CD14-positive monocyte (primary cell): ENCODE measurements around the gene TEC. TPM values are rescaled to one million over a fixed set of nuclear protein-coding genes. Genes with fewer than 3 reads are reported as not detected.
"Not testable (repeated sequence)": the region's sequence is repeated elsewhere in the genome, so short reads cannot be mapped to it uniquely, and the experiment has no call there.

ENCODE experiments used
- DNase-seq, 3 donors: peaks; one replicate each; pipeline ENCODE4 v3.0.0-alpha.2; 2011 to 2022
- H2AFZ ChIP-seq: 2 replicates; pipeline ENCODE4 v1.6.0; 2012; ENCODE audit warnings: mild to moderate bottlenecking, low read depth, low read length, inconsistent platforms; ENCODE audit not compliant: insufficient read depth, poor library complexity, severe bottlenecking
- H3K27ac ChIP-seq, 2 donors: 1 replicate in 1 of 2; 2 replicates in 1 of 2; pipeline ENCODE4 v1.5.1; 2012 to 2013; ENCODE audit warnings: low read length in 2 of 2, control low read depth in 1 of 2, inconsistent platforms in 1 of 2, low read depth in 1 of 2, mild to moderate bottlenecking in 1 of 2
- H3K27me3 ChIP-seq, 2 donors: one replicate each; pipeline versions ENCODE4 v1.6.0 to v1.6.1; 2011 to 2013; ENCODE audit warnings: low read length in 2 of 2; ENCODE audit not compliant: control insufficient read depth in 2 of 2, insufficient read depth in 2 of 2
- H3K36me3 ChIP-seq, 2 donors: replicated peaks in 1 of 2; 1 replicate in 1 of 2; 2 replicates in 1 of 2; pipeline versions ENCODE4 v1.5.1 to v1.6.1; 2012 to 2013; ENCODE audit warnings: low read length in 2 of 2, control low read depth in 1 of 2, inconsistent platforms in 1 of 2, mild to moderate bottlenecking in 1 of 2; ENCODE audit not compliant: insufficient read depth in 2 of 2, control insufficient read depth in 1 of 2
- H3K4me1 ChIP-seq, 2 donors: 1 replicate in 1 of 2; 2 replicates in 1 of 2; pipeline versions ENCODE4 v1.5.1 to v1.6.1; 2012 to 2013; ENCODE audit warnings: low read length in 2 of 2, control low read depth in 1 of 2, inconsistent platforms in 1 of 2, mild to moderate bottlenecking in 1 of 2, moderate library complexity in 1 of 2; ENCODE audit not compliant: insufficient read depth in 2 of 2, control insufficient read depth in 1 of 2
- H3K4me2 ChIP-seq: replicated peaks from 2 replicates; pipeline ENCODE3; 2012; ENCODE audit warnings: low read length, moderate library complexity, mild to moderate bottlenecking; ENCODE audit not compliant: poor library complexity, severe bottlenecking; ENCODE audit errors: extremely low read depth
- H3K4me3 ChIP-seq, 3 experiments: fragments of 200-600 bp in 1 of 3; sonication (generic) in 1 of 3; replicated peaks in 1 of 3; 1 replicate in 2 of 3; 2 replicates in 1 of 3; pipeline ENCODE4 v1.5.1; 2011 to 2013; ENCODE audit warnings: low read length in 3 of 3, mild to moderate bottlenecking in 3 of 3, control low read depth in 2 of 3, low read depth in 2 of 3, inconsistent platforms in 1 of 3, moderate library complexity in 1 of 3
- H3K79me2 ChIP-seq: 2 replicates; pipeline ENCODE4 v1.6.0; 2012; ENCODE audit warnings: mild to moderate bottlenecking, control low read depth, inconsistent platforms, low read length, moderate library complexity; ENCODE audit not compliant: insufficient read depth
- H3K9ac ChIP-seq: 2 replicates; pipeline ENCODE4 v1.6.0; 2017; ENCODE audit warnings: low read length, mild to moderate bottlenecking; ENCODE audit not compliant: insufficient read depth, poor library complexity, severe bottlenecking
- H3K9me3 ChIP-seq, 2 donors: replicated peaks in 1 of 2; 1 replicate in 1 of 2; 2 replicates in 1 of 2; pipeline versions ENCODE4 v1.5.1 to v1.6.1; 2012 to 2013; ENCODE audit warnings: low read length in 2 of 2, control low read depth in 1 of 2; ENCODE audit not compliant: control insufficient read depth in 1 of 2, insufficient read depth in 1 of 2
- H4K20me1 ChIP-seq: 2 replicates; pipeline ENCODE4 v1.6.0; 2012; ENCODE audit warnings: mild to moderate bottlenecking, low read length, control low read depth, moderate library complexity; ENCODE audit not compliant: insufficient read depth
- H3K27ac Mint-ChIP-seq, 7 donors: one replicate each; pipeline ENCODE4 v1.8.0; 2020; ENCODE audit warnings: mild to moderate bottlenecking in 7 of 7, mixed read lengths in 7 of 7, moderate library complexity in 6 of 7, inconsistent platforms in 2 of 7
- H3K27me3 Mint-ChIP-seq, 3 donors: one replicate each; pipeline ENCODE4 v1.8.0; 2021 to 2022; ENCODE audit warnings: low read depth in 3 of 3, mild to moderate bottlenecking in 3 of 3, mixed read lengths in 3 of 3, moderate library complexity in 3 of 3, inconsistent platforms in 1 of 3
- H3K36me3 Mint-ChIP-seq, 2 donors: one replicate each; pipeline ENCODE4 v1.8.0; 2020; ENCODE audit warnings: mixed read lengths in 2 of 2, inconsistent platforms in 1 of 2, mild to moderate bottlenecking in 1 of 2
- H3K4me1 Mint-ChIP-seq: one replicate; pipeline ENCODE4 v1.8.0; 2020; ENCODE audit warnings: mild to moderate bottlenecking, mixed read lengths
- H3K4me3 Mint-ChIP-seq, 2 donors: one replicate each; pipeline ENCODE4 v1.8.0; 2020; ENCODE audit warnings: mild to moderate bottlenecking in 2 of 2, mixed read lengths in 2 of 2, moderate library complexity in 1 of 2
- H3K9me3 Mint-ChIP-seq, 7 donors: one replicate each; pipeline ENCODE4 v1.8.0; 2020 to 2022; ENCODE audit warnings: mixed read lengths in 7 of 7, mild to moderate bottlenecking in 6 of 7, moderate library complexity in 6 of 7, inconsistent platforms in 2 of 7
- WGBS: methylation state at CpG from one replicate; pipeline ENCODE4 v1.1.5; 2013; ENCODE audit warnings: missing lambda C conversion rate; ENCODE audit not compliant: insufficient coverage; 5-methylcytosine and 5-hydroxymethylcytosine counted together
- intact Hi-C, 2 donors: fragments of 100-400 bp; cut with micrococcal nuclease; formaldehyde crosslinking; loops; one replicate each; pipeline versions ENCODE4 v1.15.0 to v1.15.1; 2023
- polyA plus RNA-seq, 3 donors: library from polyadenylated mRNA; depleted of rRNA in 1 of 3; unstranded in 2 of 3; stranded (reverse) in 1 of 3; fragments of 300-500 nt in 2 of 3; fragments of >200 nt in 1 of 3; fragmentation: Illumina TruSeq in 2 of 3; gene quantifications; 1 replicate in 2 of 3; 2 replicates in 1 of 3; pipeline ENCODE4 v1.2.3, GENCODE V29; 2012 to 2021
- TF ChIP-seq, protein P1 (sequence below): fragments of 200-600 bp; IDR thresholded peaks from one replicate; pipeline ENCODE4 v1.8.0; 2022; ENCODE audit warnings: antibody characterized with exemption, mild to moderate bottlenecking

Gene TEC
- polyA plus RNA-seq, 3 donors = 0.30 to 2.5 (median 0.73) TPM

DNA sequence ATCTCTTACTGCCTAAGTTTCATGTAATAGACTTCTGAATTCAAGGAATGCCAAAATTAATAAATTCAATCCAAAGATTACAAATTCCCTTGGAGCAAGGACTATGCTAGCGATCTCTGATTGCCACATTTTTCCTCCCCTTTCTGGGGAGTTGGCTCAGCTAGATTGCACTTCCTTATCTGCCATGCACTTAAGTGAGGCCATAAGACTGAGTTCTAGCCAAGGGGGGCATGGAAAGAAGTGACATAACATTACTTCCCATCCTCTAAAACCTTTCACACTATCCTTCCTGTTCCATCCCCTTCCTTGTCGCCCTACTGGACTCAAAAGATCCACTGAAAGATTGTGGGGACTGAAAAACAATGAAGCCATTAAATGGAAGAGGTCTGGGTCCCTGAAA, 81.8 kb downstream of the TEC start:
- intact Hi-C loops = no loop called here
- WGBS = no CpG with 5 or more reads among the region's 2 CpGs
- Histone ChIP-seq H3K79me2 (peaks cover 14% of the 10 kb centered on the region), H3K4me1 (peaks cover 7 to 12% of the 10 kb centered on the region in 2 donors), H3K9ac (no peak overlapping the region), H3K27me3 (no peaks in the 10 kb centered on the region), H3K36me3 (no peaks in the 10 kb centered on the region), H3K9me3 (no peaks in the 10 kb centered on the region), H3K4me2 (peak overlapping the region; percentile 10), H3K4me3 (no peak overlapping the region), H3K27ac (no peak overlapping the region), H2AFZ (no peak overlapping the region), H4K20me1 (no peaks in the 10 kb centered on the region)
- peak in 2 of 3 donors; percentile 22 to 24 for DNase-seq
- Mint-ChIP-seq H3K4me1 (peaks cover 10% of the 10 kb centered on the region), H3K27me3 (peaks cover 0 to 3% (median 3%) of the 10 kb centered on the region in 3 donors), H3K36me3 (peaks cover 2 to 5% of the 10 kb centered on the region in 2 donors), H3K9me3 (peaks cover 0 to 3% (median 0%) of the 10 kb centered on the region in 7 donors), H3K27ac (peak overlapping the region in 4 of 7 donors; percentile 2 to 74 (median 24)), H3K4me3 (peak overlapping the region in 1 of 2 donors; percentile 46)
- TF ChIP-seq, protein P1, sequence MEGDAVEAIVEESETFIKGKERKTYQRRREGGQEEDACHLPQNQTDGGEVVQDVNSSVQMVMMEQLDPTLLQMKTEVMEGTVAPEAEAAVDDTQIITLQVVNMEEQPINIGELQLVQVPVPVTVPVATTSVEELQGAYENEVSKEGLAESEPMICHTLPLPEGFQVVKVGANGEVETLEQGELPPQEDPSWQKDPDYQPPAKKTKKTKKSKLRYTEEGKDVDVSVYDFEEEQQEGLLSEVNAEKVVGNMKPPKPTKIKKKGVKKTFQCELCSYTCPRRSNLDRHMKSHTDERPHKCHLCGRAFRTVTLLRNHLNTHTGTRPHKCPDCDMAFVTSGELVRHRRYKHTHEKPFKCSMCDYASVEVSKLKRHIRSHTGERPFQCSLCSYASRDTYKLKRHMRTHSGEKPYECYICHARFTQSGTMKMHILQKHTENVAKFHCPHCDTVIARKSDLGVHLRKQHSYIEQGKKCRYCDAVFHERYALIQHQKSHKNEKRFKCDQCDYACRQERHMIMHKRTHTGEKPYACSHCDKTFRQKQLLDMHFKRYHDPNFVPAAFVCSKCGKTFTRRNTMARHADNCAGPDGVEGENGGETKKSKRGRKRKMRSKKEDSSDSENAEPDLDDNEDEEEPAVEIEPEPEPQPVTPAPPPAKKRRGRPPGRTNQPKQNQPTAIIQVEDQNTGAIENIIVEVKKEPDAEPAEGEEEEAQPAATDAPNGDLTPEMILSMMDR = no peak

DNA sequence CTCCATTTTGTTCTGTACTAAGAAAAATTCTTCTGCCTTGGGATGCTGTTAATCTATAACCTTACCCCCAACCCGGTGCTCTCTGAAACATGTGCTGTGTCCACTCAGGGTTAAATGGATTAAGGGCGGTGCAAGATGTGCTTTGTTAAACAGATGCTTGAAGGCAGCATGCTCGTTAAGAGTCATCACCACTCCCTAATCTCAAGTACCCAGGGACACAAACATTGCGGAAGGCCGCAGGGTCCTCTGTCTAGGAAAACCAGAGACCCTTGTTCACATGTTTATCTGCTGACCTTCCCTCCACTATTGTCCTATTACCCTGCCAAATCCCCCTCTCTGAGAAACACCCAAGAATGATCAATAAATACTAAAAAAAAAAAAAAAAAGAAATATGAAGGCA, 82.6 kb downstream of the TEC start:
- H3K27ac Mint-ChIP-seq, intact Hi-C loops, H3K36me3 ChIP-seq, H4K20me1 ChIP-seq, H3K9ac ChIP-seq, H3K9me3 Mint-ChIP-seq, H3K27me3 Mint-ChIP-seq, H3K9me3 ChIP-seq, H3K4me3 ChIP-seq, H3K27me3 ChIP-seq, H3K4me2 ChIP-seq, H3K4me1 Mint-ChIP-seq, H3K27ac ChIP-seq, H3K36me3 Mint-ChIP-seq, H3K4me3 Mint-ChIP-seq, DNase-seq, H2AFZ ChIP-seq: not testable (repeated sequence)
- peaks cover 21% of the 10 kb centered on the region for H3K79me2 ChIP-seq
- peaks cover 7 to 18% of the 10 kb centered on the region in 2 donors for H3K4me1 ChIP-seq
- WGBS = no CpG with 5 or more reads among the region's 5 CpGs

DNA sequence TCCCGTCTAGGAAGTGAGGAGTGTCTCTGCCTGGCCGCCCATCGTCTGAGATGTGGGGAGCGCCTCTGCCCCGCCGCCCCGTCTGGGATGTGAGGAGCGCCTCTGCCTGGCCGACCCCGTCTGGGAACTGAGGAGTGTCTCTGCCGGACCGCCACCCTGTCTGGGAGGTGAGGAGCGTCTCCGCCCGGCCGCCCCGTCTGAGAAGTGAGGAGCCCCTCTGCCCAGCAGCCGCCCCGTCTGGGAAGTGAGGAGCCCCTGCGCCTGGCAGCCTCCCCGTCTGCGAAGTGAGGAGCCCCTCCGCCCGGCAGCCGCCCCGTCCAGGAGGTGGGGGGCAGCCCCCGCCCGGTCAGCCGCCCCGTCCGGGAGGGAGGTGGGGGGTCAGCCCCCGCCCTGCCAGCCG, 83.2 kb downstream of the TEC start:
- H3K9ac ChIP-seq, H3K36me3 Mint-ChIP-seq, H4K20me1 ChIP-seq, H3K9me3 Mint-ChIP-seq, H3K4me2 ChIP-seq, DNase-seq, H3K27ac ChIP-seq, H3K4me3 ChIP-seq, H3K4me3 Mint-ChIP-seq, H3K27me3 Mint-ChIP-seq, H3K9me3 ChIP-seq, H3K36me3 ChIP-seq, H2AFZ ChIP-seq, H3K27me3 ChIP-seq, H3K27ac Mint-ChIP-seq, intact Hi-C loops: not testable (repeated sequence)
- 100% methylated on average over 2 of the region's 33 CpGs for WGBS
- H3K79me2 ChIP-seq = peaks cover 21% of the 10 kb centered on the region
- H3K4me1 Mint-ChIP-seq = peaks cover 12% of the 10 kb centered on the region
- H3K4me1 ChIP-seq = peaks cover 12 to 19% of the 10 kb centered on the region in 2 donors
